ENCODE data around the gene UIMC1.

DNA sequence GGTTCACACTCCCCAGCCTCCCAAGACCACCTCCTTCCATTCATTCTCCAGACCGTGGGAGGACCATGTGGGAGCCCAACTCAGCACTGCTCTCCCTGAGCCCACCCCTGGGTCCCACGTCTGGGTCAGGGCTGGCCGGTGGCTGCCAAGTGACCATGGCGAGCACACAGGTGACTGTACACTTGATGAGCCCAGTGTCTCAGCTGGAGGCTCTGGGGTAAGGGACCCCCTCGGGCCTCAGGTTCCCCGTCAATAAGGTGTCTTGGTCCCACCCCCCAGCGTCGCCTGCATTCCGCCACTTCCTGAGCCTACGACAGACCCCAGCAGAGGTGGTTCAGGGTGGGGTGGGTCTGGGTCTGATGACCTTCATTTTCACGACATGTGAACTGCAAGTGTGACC lies 146.2 kb downstream of the UIMC1 start:
- TF ChIP-seq CTCF (IDR thresholded peaks at IDR 0.05) (no peak), EP300 (IDR thresholded peaks at IDR 0.05) (no peak), POLR2A (IDR thresholded peaks at IDR 0.05; ENCODE audit: low read depth) (no peak)

Measured in esophagus muscularis mucosa (tissue), 4 donors.